Mucosa of stomach (tissue), 1 donor: ENCODE measurements around the gene CCL8.

Experiments
- H3K27me3 ChIP-seq: one replicate; pipeline ENCODE4 v1.7.0; 2013; ENCODE audit warnings: mild to moderate bottlenecking, low read length; ENCODE audit not compliant: control insufficient read depth, insufficient read depth
- H3K36me3 ChIP-seq: one replicate; pipeline ENCODE4 v1.7.0; 2013; ENCODE audit warnings: low read length; ENCODE audit not compliant: control insufficient read depth, insufficient read depth
- H3K4me1 ChIP-seq: one replicate; pipeline ENCODE4 v1.7.0; 2013; ENCODE audit warnings: mild to moderate bottlenecking, low read length; ENCODE audit not compliant: control insufficient read depth, insufficient read depth
- H3K4me3 ChIP-seq: one replicate; pipeline ENCODE4 v1.7.0; 2013; ENCODE audit warnings: low read length
- H3K9ac ChIP-seq: one replicate; pipeline ENCODE4 v1.7.0; 2013; ENCODE audit warnings: mild to moderate bottlenecking, low read length, moderate library complexity
- H3K9me3 ChIP-seq: one replicate; pipeline ENCODE4 v1.7.0; 2013; ENCODE audit warnings: mild to moderate bottlenecking, low read length, moderate library complexity; ENCODE audit not compliant: control insufficient read depth
- donor health status: Pancreatic carcinoma.

Gene CCL8

GRCh38 chr17:34360601-34361270 lies 41.5 kb downstream of the CCL8 start:
- Histone ChIP-seq H3K9ac (no peak overlapping the region), H3K27me3 (no peaks in the 10 kb centered on the region), H3K36me3 (no peaks in the 10 kb centered on the region), H3K4me1 (no peaks in the 10 kb centered on the region), H3K9me3 (no peaks in the 10 kb centered on the region), H3K4me3 (no peak overlapping the region)

DNA sequence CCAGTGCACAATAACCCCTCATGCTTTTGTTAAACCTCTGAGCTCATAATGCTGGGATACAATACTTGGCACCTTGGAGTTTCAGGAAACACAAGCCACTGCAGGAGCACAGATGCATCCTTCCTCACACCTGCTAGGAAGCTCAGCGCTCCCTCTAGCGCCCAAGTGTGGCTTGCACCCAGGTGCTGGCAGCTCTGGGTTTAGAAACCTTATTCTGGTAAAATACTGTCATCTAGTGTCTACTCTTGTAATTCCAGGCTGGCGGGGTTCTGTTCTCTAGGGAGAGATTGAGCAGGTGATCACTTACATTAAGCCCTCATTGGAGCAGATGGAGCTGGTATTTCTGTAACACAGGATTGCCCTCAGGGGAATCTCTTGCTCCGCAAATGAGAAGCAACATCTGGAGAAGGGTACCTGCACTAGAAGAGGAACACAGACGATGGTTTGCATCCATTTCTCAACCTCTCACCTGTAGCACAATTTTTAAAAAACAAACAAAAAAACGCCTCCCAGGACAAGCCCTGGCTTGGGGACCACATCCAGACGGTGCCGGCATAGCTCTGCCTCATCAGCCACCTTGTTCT lies 42.3 kb downstream of the CCL8 start:
- Histone ChIP-seq H3K27me3 (no peaks in the 10 kb centered on the region), H3K4me3 (no peak overlapping the region), H3K9me3 (no peaks in the 10 kb centered on the region), H3K9ac (no peak overlapping the region), H3K36me3 (no peaks in the 10 kb centered on the region), H3K4me1 (no peaks in the 10 kb centered on the region)

DNA sequence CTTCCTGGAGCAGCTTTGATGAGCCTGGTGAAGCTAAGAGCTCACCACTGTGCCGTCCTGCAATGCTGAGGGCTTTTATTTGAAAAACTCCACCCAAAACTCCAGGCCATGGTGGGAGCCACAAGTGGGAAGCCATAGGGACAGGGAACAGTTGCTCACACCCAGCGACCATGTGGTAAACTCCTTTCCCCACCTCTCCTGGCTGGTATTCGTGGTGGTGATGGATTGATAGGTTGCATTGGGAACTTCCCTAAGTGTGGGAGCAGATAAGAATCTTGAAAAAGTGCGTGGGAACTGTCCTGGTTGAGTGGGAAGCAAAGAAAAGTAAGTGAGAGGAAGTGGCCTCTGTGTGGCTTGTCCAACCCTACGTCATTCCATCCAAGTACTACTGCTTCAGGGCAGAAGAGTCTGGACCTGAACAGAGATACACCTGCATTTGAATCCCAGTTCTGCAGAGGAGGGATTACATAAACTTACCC lies 44.0 kb downstream of the CCL8 start, which contains the start of gene CCL1:
TSS of gene CCL1 (minus strand) at position 51 of the 479 bp plus-strand sequence. CDS start 72 bp downstream, outside the sequence.
- no peaks in the 10 kb centered on the region for H3K36me3 ChIP-seq
- no peak within 1 kb of the TSS for H3K9ac ChIP-seq
- H3K27me3 ChIP-seq = no peaks in the 10 kb centered on the region

GRCh38 chr17:34364751-34365150 lies 45.5 kb downstream of the CCL8 start:
- H3K9me3 ChIP-seq = no peaks in the 10 kb centered on the region
- no peaks in the 10 kb centered on the region for H3K4me1 ChIP-seq
- H3K27me3 ChIP-seq = no peaks in the 10 kb centered on the region

More for the DNA sequence above, 44.0 kb downstream of the CCL8 start, which contains the start of gene CCL1:
- Histone ChIP-seq H3K4me3 (no peak within 1 kb of the TSS), H3K9me3 (no peaks in the 10 kb centered on the region), H3K4me1 (no peaks in the 10 kb centered on the region)

DNA sequence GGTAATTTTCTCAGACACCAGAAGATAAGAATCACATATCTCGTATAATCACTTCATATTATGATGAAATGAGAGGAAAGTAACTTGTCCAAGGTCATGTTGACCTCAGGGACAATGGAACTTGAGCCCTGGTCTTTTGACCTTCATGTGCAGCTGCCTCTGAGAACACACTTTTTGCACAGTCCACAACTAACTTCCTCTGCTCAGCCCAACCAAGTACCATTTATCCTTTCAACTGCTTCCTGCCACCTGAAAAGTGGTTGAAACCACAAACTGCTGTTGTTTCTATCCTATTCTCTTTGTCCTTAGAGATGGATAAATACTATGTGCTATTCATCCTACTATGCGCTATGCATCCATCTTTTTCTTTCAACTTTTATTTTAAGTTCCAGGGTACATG lies 46.1 kb downstream of the CCL8 start:
- H3K36me3 ChIP-seq = no peaks in the 10 kb centered on the region
- no peaks in the 10 kb centered on the region for H3K9me3 ChIP-seq
- no peak overlapping the region for H3K4me3 ChIP-seq
- no peak overlapping the region for H3K9ac ChIP-seq
- no peaks in the 10 kb centered on the region for H3K27me3 ChIP-seq
- no peaks in the 10 kb centered on the region for H3K4me1 ChIP-seq

More at GRCh38 chr17:34364751-34365150, 45.5 kb downstream of the CCL8 start:
- H3K9ac ChIP-seq = no peak overlapping the region
- no peaks in the 10 kb centered on the region for H3K36me3 ChIP-seq
- no peak overlapping the region for H3K4me3 ChIP-seq

GRCh38 chr17:34366010-34366409 lies 46.8 kb downstream of the CCL8 start:
- H3K9me3 ChIP-seq = no peaks in the 10 kb centered on the region
- H3K9ac ChIP-seq = no peak overlapping the region
- H3K4me3 ChIP-seq = no peak overlapping the region
- H3K4me1 ChIP-seq = no peaks in the 10 kb centered on the region
- H3K27me3 ChIP-seq = no peaks in the 10 kb centered on the region
- H3K36me3 ChIP-seq = no peaks in the 10 kb centered on the region

DNA sequence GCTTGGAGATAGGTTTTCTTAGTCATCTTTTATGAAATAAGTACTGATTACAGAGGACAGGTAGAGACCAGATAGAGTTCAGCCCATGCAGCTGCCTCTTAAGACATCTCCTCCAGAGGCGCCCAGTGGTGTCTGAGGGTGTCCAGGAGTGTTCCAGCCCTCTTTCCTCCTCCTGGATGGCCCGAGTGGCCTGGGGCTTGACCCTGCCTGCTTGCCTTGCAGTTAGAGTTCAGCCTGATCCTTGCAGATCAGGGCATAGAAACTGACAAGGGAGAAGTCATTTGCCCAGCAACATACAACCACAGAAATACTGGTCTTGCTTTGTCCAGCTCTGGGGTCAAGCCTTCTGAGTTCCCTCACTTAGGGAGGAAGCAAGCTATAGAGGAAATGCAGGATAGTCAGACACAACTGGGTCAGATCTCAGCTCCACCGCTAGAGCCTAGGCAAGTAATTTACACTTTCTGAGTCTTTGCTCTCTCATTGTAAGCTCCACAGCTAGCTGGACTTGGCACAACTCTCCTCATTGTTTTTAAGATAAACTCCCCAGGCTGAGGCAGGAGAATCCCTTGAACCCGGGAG lies 47.4 kb downstream of the CCL8 start:
- no peaks in the 10 kb centered on the region for H3K36me3 ChIP-seq
- no peaks in the 10 kb centered on the region for H3K4me1 ChIP-seq
- H3K9ac ChIP-seq = no peak overlapping the region
- H3K9me3 ChIP-seq = no peaks in the 10 kb centered on the region
- H3K27me3 ChIP-seq = no peaks in the 10 kb centered on the region
- H3K4me3 ChIP-seq = no peak overlapping the region

- no peaks in the 10 kb centered on the region for H3K9me3 ChIP-seq
- H3K4me1 ChIP-seq = no peaks in the 10 kb centered on the region
- H3K27me3 ChIP-seq = no peaks in the 10 kb centered on the region
- no peaks in the 10 kb centered on the region for H3K36me3 ChIP-seq
- H3K4me3 ChIP-seq = no peak overlapping the region
- H3K9ac ChIP-seq = no peak overlapping the region
Observed at GRCh38 chr17:34367486-34368195, 48.4 kb downstream of the CCL8 start.

DNA sequence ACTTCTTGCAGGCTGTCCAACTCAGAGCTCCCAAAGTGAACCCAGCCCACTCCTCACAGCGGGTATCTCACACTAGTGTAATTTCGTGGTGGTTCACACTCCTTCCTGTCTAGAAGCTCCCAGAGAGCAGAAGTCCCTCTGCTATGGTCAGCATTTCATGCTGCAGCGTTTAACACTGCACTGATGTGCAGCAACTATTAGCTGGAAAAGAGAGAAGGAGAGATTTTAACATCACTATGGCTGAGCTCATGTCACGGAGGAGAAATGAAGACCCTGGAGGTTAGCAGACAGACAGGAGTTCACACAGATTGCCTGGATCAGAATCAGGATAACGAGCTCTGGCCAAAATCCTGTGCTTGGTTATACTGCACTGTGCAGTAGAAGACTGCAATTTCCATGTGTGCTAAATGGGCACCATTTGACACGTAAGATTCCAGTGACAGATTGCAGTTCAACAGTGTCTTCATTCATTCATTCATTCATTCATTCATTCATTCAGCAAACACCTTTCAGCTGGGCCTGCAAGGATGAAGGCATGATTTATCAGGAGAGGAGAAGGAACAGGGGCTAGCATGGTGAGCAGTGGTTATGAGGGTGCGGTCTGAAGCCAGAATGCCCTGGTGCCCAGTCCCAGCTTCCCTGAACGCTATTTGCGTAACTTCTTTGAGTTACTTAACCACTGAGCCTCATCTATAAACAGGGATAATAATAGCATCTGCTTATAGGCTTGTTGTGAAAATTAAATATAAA lies 49.1 kb downstream of the CCL8 start:
- H3K9me3 ChIP-seq = no peaks in the 10 kb centered on the region
- H3K4me3 ChIP-seq = no peak overlapping the region
- H3K9ac ChIP-seq = no peak overlapping the region
- no peaks in the 10 kb centered on the region for H3K4me1 ChIP-seq
- no peaks in the 10 kb centered on the region for H3K27me3 ChIP-seq
- no peaks in the 10 kb centered on the region for H3K36me3 ChIP-seq

- Histone ChIP-seq H3K36me3 (no peaks in the 10 kb centered on the region), H3K4me1 (no peaks in the 10 kb centered on the region), H3K9ac (no peak overlapping the region)
Observed at GRCh38 chr17:34368946-34369500, 49.8 kb downstream of the CCL8 start.

GRCh38 chr17:34369571-34369970 lies 50.3 kb downstream of the CCL8 start:
- Histone ChIP-seq H3K4me1 (no peaks in the 10 kb centered on the region), H3K4me3 (no peak overlapping the region), H3K9ac (no peak overlapping the region), H3K9me3 (no peaks in the 10 kb centered on the region), H3K27me3 (no peaks in the 10 kb centered on the region), H3K36me3 (no peaks in the 10 kb centered on the region)

More at GRCh38 chr17:34368946-34369500, 49.8 kb downstream of the CCL8 start:
- Histone ChIP-seq H3K27me3 (no peaks in the 10 kb centered on the region), H3K4me3 (no peak overlapping the region), H3K9me3 (no peaks in the 10 kb centered on the region)
